ENCODE measurements around the gene MINDY2.

MINDY2 gene

GRCh38 chr15:58889363-58889762 is 118.3 kb downstream of the MINDY2 start:
- DNase-seq, result no peak

- DNase-seq, result no peak
Observed at GRCh38 chr15:58898150-58898680, 127.1 kb downstream of the MINDY2 start.

DNA sequence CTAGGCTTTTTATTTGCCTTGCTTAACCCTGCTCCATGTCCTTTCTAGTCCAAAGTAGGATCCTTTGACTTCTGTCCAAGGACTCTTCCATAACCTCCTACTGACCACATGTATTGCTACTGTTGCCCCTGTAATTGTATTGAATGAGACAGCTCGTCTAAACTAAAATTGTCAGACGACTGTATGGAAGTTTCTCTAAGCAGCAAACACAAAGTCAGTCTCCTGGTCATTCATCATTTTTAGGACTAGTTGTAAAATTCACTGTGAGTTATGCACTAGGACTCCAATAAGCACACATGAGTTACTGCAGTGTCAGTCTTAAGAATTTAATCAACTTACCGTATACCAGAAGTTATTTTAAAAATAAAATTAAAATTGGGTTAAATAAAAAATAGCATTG is 129.5 kb downstream of the MINDY2 start:
- no peak for DNase-seq

- no peak for DNase-seq
Observed at GRCh38 chr15:58908550-58909309, 137.6 kb downstream of the MINDY2 start.

GRCh38 chr15:58909616-58910015 is 138.5 kb downstream of the MINDY2 start:
- DNase-seq, result no peak

GRCh38 chr15:58910456-58910855 is 139.4 kb downstream of the MINDY2 start:
- no peak for DNase-seq
